Measurements from ENCODE around the gene WEE2. TPM values are rescaled to one million over a fixed set of nuclear protein-coding genes. Genes with fewer than 3 reads are reported as not detected.

The WEE2 gene
- total RNA-seq, 1 experiment from 2014 or later, result not detected

- POLR2A ChIA-PET, result no interaction called here
Measured at GRCh38 chr7:141671705-141672496, 36.3 kb upstream of the WEE2 start.

GRCh38 chr7:141673346-141673745 is 34.8 kb upstream of the WEE2 start:
- DNase-seq (ENCODE audit: unreplicated experiment), result no peak
- no peaks in the 10 kb centered on the region for H3K9me3 Mint-ChIP-seq (ENCODE audit: unreplicated experiment)
- intact Hi-C loops (cut with micrococcal nuclease), result no loop called here
- H3K36me3 Mint-ChIP-seq (ENCODE audit: insufficient read depth, unreplicated experiment), result peaks cover 19% of the 10 kb centered on the region
- ChIA-PET POLR2A (no interaction called here), CTCF (interaction anchor here (0.6 to 1.3 kb wide), 6 partner anchors 19 to 143 kb away, joined by 3 to 6 read pairs (median 3); no protein-coding TSS in a partner anchor)
- peaks cover 12% of the 10 kb centered on the region for H3K4me1 Mint-ChIP-seq (ENCODE audit: insufficient read depth, unreplicated experiment)
- H3K4me3 Mint-ChIP-seq (ENCODE audit: unreplicated experiment), result no peak overlapping the region
- no peak overlapping the region for H3K27ac Mint-ChIP-seq (ENCODE audit: low read depth, unreplicated experiment)
- no peaks in the 10 kb centered on the region for H3K27me3 Mint-ChIP-seq (ENCODE audit: insufficient read depth, unreplicated experiment)
- no TSS peak for BruUV-seq (replicated peaks)
- no peak for TF ChIP-seq CTCF (IDR thresholded peaks at IDR 0.05; ENCODE audit: unreplicated experiment)

More at GRCh38 chr7:141671705-141672496, 36.3 kb upstream of the WEE2 start:
- no peak for DNase-seq (ENCODE audit: unreplicated experiment)
- intact Hi-C loops (cut with micrococcal nuclease), result no loop called here
- no TSS peak for BruUV-seq (replicated peaks)
- Mint-ChIP-seq H3K4me1 (ENCODE audit: insufficient read depth, unreplicated experiment) (peaks cover 12% of the 10 kb centered on the region), H3K27ac (ENCODE audit: low read depth, unreplicated experiment) (no peak overlapping the region), H3K9me3 (ENCODE audit: unreplicated experiment) (no peaks in the 10 kb centered on the region), H3K27me3 (ENCODE audit: insufficient read depth, unreplicated experiment) (no peaks in the 10 kb centered on the region), H3K36me3 (ENCODE audit: insufficient read depth, unreplicated experiment) (peaks cover 19% of the 10 kb centered on the region), H3K4me3 (ENCODE audit: unreplicated experiment) (no peak overlapping the region)
- TF ChIP-seq CTCF (IDR thresholded peaks at IDR 0.05; ENCODE audit: unreplicated experiment), result no peak
- CTCF ChIA-PET, result interaction anchor here (0.5 to 1.2 kb wide), 3 partner anchors 17 to 151 kb away, joined by 3 to 4 read pairs (median 4); no protein-coding TSS in a partner anchor

- Mint-ChIP-seq H3K27me3 (ENCODE audit: insufficient read depth, unreplicated experiment) (no peaks in the 10 kb centered on the region), H3K4me1 (ENCODE audit: insufficient read depth, unreplicated experiment) (peaks cover 12% of the 10 kb centered on the region), H3K36me3 (ENCODE audit: insufficient read depth, unreplicated experiment) (peaks cover 13% of the 10 kb centered on the region), H3K27ac (ENCODE audit: low read depth, unreplicated experiment) (peak overlapping the region; percentile 82), H3K4me3 (ENCODE audit: unreplicated experiment) (no peak overlapping the region), H3K9me3 (ENCODE audit: unreplicated experiment) (no peaks in the 10 kb centered on the region)
- ChIA-PET CTCF (interaction anchor here (0.8 to 1.3 kb wide), 2 partner anchors 19 to 122 kb away, joined by 3 read pairs; no protein-coding TSS in a partner anchor), POLR2A (interaction anchor here (0.7 kb wide), 1 partner anchor 1000 kb away, joined by 3 read pairs; no protein-coding TSS in a partner anchor)
- peak; percentile 91 for DNase-seq (ENCODE audit: unreplicated experiment)
- intact Hi-C loops (cut with micrococcal nuclease), result no loop called here
- BruUV-seq (replicated peaks), result no TSS peak
- no peak for TF ChIP-seq CTCF (IDR thresholded peaks at IDR 0.05; ENCODE audit: unreplicated experiment)
Measured at GRCh38 chr7:141674171-141674671, 33.9 kb upstream of the WEE2 start.

GRCh38 chr7:141674702-141675101 is 33.5 kb upstream of the WEE2 start:
- Mint-ChIP-seq H3K9me3 (ENCODE audit: unreplicated experiment) (no peaks in the 10 kb centered on the region), H3K4me1 (ENCODE audit: insufficient read depth, unreplicated experiment) (peaks cover 12% of the 10 kb centered on the region), H3K27me3 (ENCODE audit: insufficient read depth, unreplicated experiment) (no peaks in the 10 kb centered on the region), H3K4me3 (ENCODE audit: unreplicated experiment) (no peak overlapping the region), H3K27ac (ENCODE audit: low read depth, unreplicated experiment) (peak overlapping the region; percentile 82), H3K36me3 (ENCODE audit: insufficient read depth, unreplicated experiment) (peaks cover 13% of the 10 kb centered on the region)
- DNase-seq (ENCODE audit: unreplicated experiment), result peak; percentile 46
- intact Hi-C loops (cut with micrococcal nuclease), result no loop called here
- no TSS peak for BruUV-seq (replicated peaks)
- POLR2A ChIA-PET, result no interaction called here
- CTCF ChIA-PET, result interaction anchor here (0.8 to 1.3 kb wide), 3 partner anchors 20 to 122 kb away, joined by 3 read pairs; no protein-coding TSS in a partner anchor
- TF ChIP-seq CTCF (IDR thresholded peaks at IDR 0.05; ENCODE audit: unreplicated experiment), result peak; percentile 41
